Cardiac muscle cell (in vitro differentiated cells and primary cell): ENCODE data around the gene OCRL. TPM values are rescaled to one million over a fixed set of nuclear protein-coding genes. Genes with fewer than 3 reads are reported as not detected.

Source experiments
- DNase-seq, 2 donors: peaks; one replicate each; pipeline versions ENCODE4 v3.0.0 to v3.0.0-alpha.2; 2010 to 2017; ENCODE audit warnings: low read depth in 1 of 2, low spot score in 1 of 2
- H3K27ac ChIP-seq: fragments of 200-600 bp; sonication (generic); 2 replicates; pipeline ENCODE4 v1.5.1; 2016
- H3K27me3 ChIP-seq: fragments of 200-600 bp; sonication (generic); 2 replicates; pipeline ENCODE4 v1.6.0; 2016; ENCODE audit warnings: control low read depth
- H3K36me3 ChIP-seq: fragments of 200-600 bp; sonication (generic); 2 replicates; pipeline ENCODE4 v1.5.1; 2016; ENCODE audit warnings: control low read depth
- H3K4me1 ChIP-seq: fragments of 200-600 bp; sonication (generic); 2 replicates; pipeline ENCODE4 v1.8.1; 2017; ENCODE audit warnings: low read depth, mild to moderate bottlenecking, mixed run types
- H3K4me3 ChIP-seq: fragments of 200-600 bp; sonication (generic); 2 replicates; pipeline ENCODE4 v1.5.1; 2016; ENCODE audit warnings: mild to moderate bottlenecking
- H3K9me3 ChIP-seq: fragments of 200-600 bp; sonication (generic); 2 replicates; pipeline ENCODE4 v1.5.1; 2017; ENCODE audit warnings: low read depth, mild to moderate bottlenecking, control low read depth
- CTCF ChIP-seq: IDR thresholded peaks from 2 replicates; pipeline ENCODE4 v1.5.1; 2012; ENCODE audit warnings: low read depth, mild to moderate bottlenecking, low read length
- polyA plus RNA-seq: library from polyadenylated mRNA; unstranded; fragments of >200 nt; fragmentation: Nextera tagmentation; extraction: Ambion mirVana; gene quantifications from 2 replicates; pipeline ENCODE4 v1.2.1, GENCODE V29; 2016
- total RNA-seq: library from RNA; depleted of rRNA; stranded (reverse); fragments of >200 nt; gene quantifications from 2 replicates; pipeline ENCODE4 v1.2.3, GENCODE V29; 2016

The OCRL gene
- total and polyA plus RNA-seq, 2 experiments from 2014 or later = 6.3 to 15.3 TPM

GRCh38 chrX:129599996-129600395, 59.9 kb downstream of the OCRL start:
- DNase-seq = no peak
- Histone ChIP-seq H3K36me3 (no peaks in the 10 kb centered on the region), H3K27ac (no peak overlapping the region), H3K27me3 (no peaks in the 10 kb centered on the region), H3K4me1 (no peaks in the 10 kb centered on the region), H3K4me3 (no peak overlapping the region), H3K9me3 (no peaks in the 10 kb centered on the region)
- no peak for TF ChIP-seq CTCF

GRCh38 chrX:129600981-129601424, 60.9 kb downstream of the OCRL start:
- no peak overlapping the region for H3K4me3 ChIP-seq
- H3K9me3 ChIP-seq = no peaks in the 10 kb centered on the region
- DNase-seq = peak; percentile 19 to 32
- no peaks in the 10 kb centered on the region for H3K27me3 ChIP-seq
- no peaks in the 10 kb centered on the region for H3K36me3 ChIP-seq
- TF ChIP-seq CTCF = peak; percentile 58
- H3K4me1 ChIP-seq = no peaks in the 10 kb centered on the region
- H3K27ac ChIP-seq = no peak overlapping the region

DNA sequence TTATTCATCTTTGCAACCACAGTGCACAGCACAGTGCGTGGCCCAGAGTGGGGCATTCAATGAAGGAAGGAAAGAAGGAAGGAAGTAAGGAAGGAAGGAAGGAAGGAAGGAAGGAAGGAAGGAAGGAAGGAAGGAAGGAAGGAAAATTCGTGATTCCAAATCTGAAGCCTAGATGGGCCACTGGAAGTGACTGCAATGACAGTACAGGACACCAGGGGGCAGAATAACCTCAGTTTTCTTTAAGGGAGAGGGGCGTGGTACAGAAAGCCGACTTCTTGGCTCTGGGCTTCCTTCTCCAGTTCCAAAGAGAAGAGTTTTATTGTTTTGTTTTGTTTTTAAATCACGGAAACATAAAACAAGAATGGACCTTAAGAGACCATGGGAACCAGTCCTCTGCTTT, 66.9 kb downstream of the OCRL start:
- H3K4me3 ChIP-seq = no peak overlapping the region
- peak; percentile 53 for TF ChIP-seq CTCF
- peak; percentile 60 to 71 for DNase-seq

GRCh38 chrX:129608496-129608895, 68.4 kb downstream of the OCRL start:
- no peaks in the 10 kb centered on the region for H3K4me1 ChIP-seq
- no peak for DNase-seq
- no peaks in the 10 kb centered on the region for H3K9me3 ChIP-seq
- H3K27me3 ChIP-seq = no peaks in the 10 kb centered on the region
- H3K36me3 ChIP-seq = no peaks in the 10 kb centered on the region
- H3K27ac ChIP-seq = no peak overlapping the region
- H3K4me3 ChIP-seq = no peak overlapping the region
- no peak for TF ChIP-seq CTCF

More for the DNA sequence above, 66.9 kb downstream of the OCRL start:
- H3K4me1 ChIP-seq = no peaks in the 10 kb centered on the region
- no peaks in the 10 kb centered on the region for H3K36me3 ChIP-seq
- no peak overlapping the region for H3K27ac ChIP-seq
- no peaks in the 10 kb centered on the region for H3K27me3 ChIP-seq
- no peaks in the 10 kb centered on the region for H3K9me3 ChIP-seq

DNA sequence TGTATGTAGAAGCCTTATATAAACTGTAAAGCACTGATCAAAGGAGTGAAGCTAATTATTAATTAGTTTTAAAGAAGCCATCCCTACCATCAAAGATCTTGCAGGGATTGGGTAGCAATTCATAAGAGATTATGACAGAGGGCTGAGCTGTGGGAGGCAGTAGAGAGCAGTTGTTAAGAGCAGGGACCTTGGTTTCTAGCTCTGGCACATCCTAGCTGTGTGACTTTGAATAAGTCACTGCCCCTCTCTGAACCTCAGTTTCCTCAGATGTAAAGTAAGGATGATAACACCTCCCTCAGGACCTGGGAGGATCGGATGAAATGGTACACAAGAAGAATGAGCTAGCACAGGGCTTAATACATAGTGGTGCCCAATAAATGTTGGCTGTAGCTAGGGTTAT, 69.3 kb downstream of the OCRL start:
- Histone ChIP-seq H3K27ac (no peak overlapping the region), H3K4me1 (no peaks in the 10 kb centered on the region), H3K36me3 (no peaks in the 10 kb centered on the region), H3K4me3 (no peak overlapping the region), H3K27me3 (no peaks in the 10 kb centered on the region), H3K9me3 (no peaks in the 10 kb centered on the region)
- DNase-seq = no peak
- TF ChIP-seq CTCF = peak; percentile 21

DNA sequence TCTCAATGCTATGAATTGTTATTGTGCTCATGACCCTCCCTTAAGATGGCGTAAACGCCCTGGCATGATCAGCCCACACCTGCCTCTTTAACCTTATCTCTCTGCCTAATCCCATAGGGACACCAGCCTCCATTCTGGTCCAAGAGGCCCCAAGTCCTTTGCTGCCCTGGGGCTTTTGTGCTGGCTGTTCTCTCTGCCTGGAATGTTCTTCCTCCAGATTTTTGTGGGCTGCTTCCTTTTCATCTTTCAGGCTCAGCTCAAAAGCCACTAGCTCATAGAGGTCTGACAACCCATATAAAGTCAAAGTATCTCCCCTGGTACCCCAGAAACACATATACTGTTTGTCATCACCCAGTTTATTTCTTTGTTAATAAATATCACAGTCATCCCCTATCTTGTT, 72.3 kb downstream of the OCRL start:
- Histone ChIP-seq H3K4me1 (no peaks in the 10 kb centered on the region), H3K36me3 (no peaks in the 10 kb centered on the region), H3K4me3 (no peak overlapping the region), H3K27me3 (no peaks in the 10 kb centered on the region), H3K27ac (no peak overlapping the region), H3K9me3 (no peaks in the 10 kb centered on the region)
- no peak for TF ChIP-seq CTCF
- DNase-seq = no peak
